Right ventricle myocardium superior (tissue), 1 donor: ENCODE measurements around the gene TESMIN. TPM values are rescaled to one million over a fixed set of nuclear protein-coding genes. Genes with fewer than 3 reads are reported as not detected.

Experiments
- ATAC-seq: fragments of 200-7000 bp; cut with Tn5 transposase; one replicate; pipeline ENCODE4 v1.9.1; 2020; ENCODE audit warnings: mild to moderate bottlenecking; ENCODE audit not compliant: poor library complexity
- DNase-seq: peaks from one replicate; pipeline ENCODE4 v3.0.0-alpha.2; 2020
- intact Hi-C: fragments of 100-400 bp; cut with DNase I; formaldehyde crosslinking; loops from one replicate; pipeline ENCODE4 v1.11.2; 2022
- total RNA-seq: library from RNA; stranded (reverse); fragmentation: NEBNext Ultra II Directional; extraction: Animal tissue kit (Norgen Biotek cat#: 25700); gene quantifications from one replicate; pipeline ENCODE4 v1.2.1, GENCODE V29; 2021
- donor health status: DM: no; HTN: yes; CAD: no; lungs with severe emphysema.

The TESMIN gene
- total RNA-seq, 1 donor from 2014 or later = 0.46 TPM

DNA sequence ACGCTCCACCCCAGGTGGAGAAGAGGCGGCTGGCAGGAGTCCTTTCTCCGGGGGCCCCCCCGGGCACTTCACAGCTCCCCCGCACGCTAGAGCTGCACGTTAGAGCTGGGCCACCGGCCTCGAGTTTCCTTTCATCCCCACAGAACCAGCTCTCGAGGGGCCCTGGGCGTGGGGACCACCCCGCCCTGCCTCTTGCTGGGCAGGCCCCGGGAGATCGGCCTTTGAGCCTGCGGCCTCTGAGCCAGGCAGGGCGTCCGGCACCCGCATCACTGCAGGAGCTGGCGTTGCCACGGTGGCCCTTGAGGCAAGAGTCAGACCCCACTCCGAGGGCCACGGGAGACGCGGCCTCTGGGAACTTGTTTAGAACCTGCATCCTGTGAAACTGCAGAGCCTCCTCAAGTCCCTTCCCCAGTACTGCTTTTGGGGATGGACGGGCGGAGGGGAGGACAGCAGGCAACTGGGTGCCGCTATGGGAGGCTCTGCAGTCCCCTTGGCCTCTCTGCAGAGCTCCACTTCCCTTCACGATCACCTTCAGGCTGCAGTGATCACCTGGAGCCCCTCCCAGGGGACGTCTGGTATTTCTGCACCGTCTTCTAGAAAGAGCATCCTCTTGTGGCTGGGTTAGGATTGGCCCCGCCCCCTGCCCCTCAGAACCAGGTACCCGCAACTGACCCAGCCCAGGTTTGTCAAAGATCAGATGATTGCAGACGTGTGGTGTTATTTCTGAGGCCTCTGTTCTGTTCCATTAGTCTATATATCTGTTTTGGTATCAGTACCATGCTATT lies 80.9 kb downstream of the TESMIN start:
- DNase-seq = no peak

DNA sequence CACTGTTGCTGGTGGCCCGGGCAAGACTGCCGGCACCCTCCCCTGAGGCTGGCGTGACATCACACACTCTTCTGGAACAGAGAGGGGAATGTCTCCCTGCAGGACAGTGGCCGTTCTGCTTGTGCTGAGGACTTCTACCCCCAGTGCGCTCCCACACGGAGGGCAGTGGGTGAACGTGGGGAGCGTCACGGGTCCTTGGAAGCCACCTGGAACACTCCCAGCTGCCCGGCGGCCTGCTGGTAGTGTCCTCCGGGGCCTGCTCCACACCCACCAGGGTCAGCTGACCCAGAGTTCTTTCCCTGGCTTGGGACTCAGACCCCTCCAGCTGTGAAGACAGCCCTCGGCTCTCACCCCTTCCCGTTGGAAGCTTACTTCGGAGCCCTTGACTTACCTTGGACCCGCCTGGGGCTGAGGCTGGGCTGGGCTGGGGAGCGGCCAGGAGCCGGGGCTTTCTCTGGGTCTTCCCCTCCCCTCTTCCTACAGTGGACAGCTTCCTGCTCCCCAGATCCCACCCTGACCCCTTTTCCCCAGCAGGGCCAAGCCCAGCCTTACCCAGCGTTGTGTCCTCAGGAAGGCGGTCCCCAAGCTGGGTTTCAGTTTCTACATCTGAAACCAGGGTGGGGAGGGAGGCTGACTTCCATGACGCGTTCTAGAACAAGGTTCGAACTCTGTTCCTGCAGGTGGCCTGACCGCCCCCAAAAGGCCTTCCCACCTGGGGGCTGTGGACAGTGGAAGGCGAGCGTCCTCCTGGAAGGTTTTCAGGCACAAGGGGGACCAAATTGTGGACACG lies 81.8 kb downstream of the TESMIN start:
- intact Hi-C loops = no loop called here
- ATAC-seq = no peak
- no peak for DNase-seq

More for the DNA sequence above, 80.9 kb downstream of the TESMIN start:
- no peak for ATAC-seq
- intact Hi-C loops = no loop called here

DNA sequence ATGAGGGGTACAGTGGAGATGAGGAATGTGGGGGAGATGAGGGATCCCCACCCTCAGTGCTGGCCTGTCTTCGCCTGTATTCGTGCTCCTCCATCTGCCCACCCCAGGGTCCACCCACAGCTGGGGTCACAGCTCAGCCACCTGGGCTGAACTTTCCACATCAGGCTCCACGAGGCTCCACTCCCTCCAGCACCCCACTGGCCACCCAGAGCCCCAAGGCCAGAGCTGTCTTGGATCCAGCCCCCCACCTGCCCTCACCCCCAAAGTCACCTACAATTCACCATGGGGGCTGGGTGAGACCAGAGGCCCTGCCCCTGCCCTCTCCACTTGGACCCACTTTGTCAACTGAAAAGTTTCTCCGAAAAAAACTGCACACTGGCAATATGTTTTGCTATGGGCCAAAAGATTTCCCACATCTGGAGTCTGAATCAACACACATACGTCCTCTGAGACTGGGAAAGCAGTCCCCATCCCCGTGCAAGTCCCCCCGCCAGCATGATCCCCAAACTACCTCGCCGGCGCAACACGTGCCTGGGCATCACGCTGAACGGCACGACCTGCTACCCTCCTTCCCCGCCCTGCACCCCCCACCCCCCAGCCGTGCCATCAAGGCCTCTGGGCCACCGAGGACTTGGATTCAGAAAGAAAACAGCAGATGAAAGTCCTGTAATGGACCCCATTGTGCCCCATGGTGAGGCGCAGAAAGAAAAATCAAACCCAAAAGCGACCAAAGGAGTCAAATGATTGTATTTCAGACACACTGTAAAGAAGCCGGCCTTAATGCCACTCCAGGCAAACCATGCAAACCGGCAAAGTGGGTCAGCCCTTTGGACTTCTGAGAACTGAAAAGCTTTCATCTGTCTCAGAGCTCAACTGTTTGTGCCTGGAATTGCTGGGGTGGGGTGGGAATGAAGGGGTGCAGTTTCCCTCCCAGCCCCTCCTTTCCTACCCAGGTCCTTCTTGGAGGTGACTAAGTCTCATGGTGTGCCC lies 83.5 kb downstream of the TESMIN start:
- intact Hi-C loops = no loop called here
- DNase-seq (no peak), ATAC-seq (no peak)

DNA sequence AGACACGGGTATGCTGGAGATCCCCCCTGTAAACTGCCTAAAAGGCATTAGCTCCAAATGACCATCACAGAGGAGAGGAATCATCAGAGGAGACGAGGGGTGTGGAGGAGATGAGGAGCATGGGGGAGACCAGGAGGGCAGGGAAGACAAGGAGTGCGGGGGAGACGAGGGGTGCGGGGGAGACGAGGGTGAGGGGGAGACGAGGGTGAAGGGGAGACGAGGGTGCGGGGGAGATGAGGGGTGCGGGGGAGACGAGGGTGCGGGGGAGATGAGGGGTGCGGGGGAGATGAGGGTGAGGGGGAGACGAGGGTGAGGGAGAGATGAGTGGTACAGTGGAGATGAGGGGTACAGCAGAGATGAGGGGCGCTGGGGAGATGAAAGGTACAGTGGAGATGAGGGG lies 84.5 kb downstream of the TESMIN start:
- ATAC-seq (no peak), DNase-seq (no peak)

DNA sequence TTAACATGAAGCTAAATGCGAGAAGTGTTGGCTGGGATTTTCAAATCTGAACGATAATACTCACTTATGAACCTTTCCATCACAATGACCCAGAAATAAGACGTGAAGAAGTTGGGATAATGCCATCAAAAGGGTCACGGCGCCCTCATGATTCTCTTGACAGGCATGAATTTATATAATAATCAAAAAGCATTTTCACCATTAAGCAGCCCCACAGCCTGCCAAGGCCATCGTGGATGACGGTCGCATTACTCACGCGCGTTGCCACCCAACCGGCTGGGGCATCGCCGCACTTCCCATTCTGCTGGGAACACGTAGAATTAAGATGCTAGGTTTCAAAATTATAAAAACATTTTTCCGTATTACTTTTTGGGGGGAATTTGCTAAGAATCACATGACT lies 85.9 kb downstream of the TESMIN start:
- intact Hi-C loops = no loop called here
- ATAC-seq (no peak), DNase-seq (no peak)

More for the DNA sequence above, 84.5 kb downstream of the TESMIN start:
- intact Hi-C loops = no loop called here

DNA sequence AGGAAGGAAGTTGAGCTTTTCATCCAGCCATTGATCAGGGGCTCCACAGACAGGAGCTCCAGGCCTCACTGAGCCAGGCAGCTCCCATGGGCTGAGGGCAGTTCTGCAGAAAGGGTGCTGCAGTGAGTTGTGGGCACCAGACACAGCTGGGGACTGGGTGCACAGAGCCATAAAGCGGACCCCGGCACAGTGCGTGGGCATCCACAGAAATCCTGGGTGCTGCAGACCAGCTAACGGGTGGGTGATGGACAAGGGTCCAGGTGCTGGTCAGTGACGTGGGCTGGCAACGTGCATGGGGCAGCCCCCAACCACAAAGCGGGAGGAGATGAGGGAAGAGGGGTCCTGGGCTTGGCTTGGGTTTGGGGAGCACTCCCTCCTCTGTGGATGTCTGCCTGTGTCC lies 86.4 kb downstream of the TESMIN start:
- intact Hi-C loops = no loop called here
- ATAC-seq = no peak
- DNase-seq = peak; percentile 28

DNA sequence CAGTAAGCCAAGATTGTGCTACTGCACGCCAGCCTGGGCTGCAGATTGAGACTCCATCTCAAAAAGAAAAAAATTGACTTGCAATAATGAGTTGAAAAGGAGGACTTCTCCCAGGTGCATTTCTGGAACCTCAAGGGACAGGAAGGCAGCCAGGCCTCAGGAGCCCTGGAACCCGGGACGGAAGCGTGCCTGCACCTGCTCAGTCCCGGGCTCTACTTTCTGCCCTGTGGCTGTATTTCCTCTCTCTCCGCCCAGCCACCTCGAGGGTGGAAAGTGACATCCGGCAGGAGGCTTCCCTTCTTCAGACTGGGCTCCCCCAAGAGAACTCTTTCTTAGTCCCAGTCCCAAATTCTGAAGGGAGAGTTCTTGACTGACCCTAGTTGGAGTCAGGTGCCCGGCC lies 87.2 kb downstream of the TESMIN start:
- DNase-seq (no peak), ATAC-seq (no peak)
- intact Hi-C loops = no loop called here

DNA sequence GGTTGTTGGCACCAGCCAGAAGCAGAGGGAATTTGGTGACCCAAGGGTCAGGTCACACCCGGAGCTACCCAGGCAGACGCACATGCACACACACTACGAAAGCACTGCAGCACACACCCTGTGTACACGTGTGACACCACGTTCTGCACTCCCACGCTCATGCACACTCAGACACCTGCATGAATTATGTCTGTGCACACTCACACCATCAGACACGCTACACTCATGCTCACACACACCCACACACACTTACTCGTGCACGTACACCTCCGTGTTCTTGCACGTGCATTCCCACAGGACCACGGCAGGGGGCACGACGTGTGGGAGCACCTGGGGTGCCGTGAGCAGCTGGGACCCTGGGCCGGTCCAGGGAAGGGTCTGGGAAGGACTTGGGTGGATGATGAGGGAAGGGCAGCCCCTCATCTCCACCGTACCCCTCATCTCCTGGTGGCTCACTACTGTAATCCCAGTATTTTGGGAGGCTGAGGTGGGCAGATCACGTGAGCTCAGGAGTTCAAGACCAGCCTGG lies 87.8 kb downstream of the TESMIN start:
- intact Hi-C loops = no loop called here
- DNase-seq = peak; percentile 20
- ATAC-seq = no peak

DNA sequence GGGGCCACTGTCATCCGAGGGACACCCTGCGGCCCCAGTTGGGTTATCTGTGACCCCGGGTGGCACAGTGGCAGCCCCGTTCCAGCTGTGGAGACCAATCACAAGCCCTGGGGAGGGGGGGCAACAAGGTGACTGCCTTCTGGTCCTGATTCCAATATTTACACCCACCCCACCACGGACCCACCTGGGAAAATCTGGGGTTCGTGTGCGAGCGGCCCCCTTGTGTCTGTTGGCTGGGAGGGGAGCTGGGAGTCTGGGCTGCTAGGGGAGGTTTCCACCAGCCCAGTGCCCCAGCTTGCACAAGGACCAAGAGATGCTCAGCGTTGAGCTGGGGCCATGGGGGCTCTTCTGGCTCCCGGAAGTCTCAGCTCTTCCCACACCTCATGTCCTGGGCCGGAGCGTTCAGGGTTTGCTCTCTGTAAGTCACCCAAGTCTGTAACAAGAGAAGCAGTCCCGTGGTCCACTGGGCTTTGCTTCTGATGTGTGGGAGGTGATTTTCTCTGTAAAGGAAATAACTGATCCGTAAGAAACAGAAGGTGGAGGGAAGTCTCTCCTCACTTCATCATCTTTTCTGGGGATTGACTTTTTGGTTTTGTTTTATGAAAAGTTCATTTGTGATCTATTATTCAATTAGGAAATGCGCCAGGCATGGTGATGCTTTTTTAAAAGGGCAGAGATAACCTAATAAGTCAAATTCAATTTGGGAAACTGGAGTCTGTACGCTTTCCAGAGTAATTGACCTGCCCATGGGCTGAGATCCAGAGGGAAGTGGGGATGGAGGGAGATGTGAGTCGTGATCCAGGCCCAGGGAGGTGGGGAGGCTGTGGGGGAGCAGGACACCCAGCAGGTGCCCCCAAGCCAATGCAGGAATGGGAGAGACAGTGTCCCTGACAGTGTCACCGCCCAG lies 89.4 kb downstream of the TESMIN start:
- intact Hi-C loops = no loop called here
- peak; percentile 24 for DNase-seq
- no peak for ATAC-seq

DNA sequence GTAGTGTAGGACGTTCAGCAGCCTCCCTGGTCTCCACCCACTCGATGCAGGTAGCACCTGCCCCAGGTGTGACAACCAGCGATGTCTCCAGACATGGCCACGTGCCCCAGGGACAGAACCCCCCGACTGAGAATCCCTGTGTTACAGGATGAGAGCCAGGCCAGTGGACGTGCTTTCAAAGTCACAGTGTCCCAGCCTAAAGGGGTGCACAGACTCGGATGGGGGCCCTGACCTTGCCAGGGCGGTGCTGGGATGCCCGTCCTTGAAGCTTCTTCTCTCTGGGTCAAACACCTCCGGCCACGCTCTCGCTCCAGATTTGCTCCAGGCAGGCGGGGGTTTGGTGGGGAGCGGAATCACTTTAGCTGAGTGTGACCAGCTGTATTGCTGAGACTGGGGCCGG lies 90.3 kb downstream of the TESMIN start:
- intact Hi-C loops = no loop called here
- peak; percentile 36 for DNase-seq
- ATAC-seq = no peak

DNA sequence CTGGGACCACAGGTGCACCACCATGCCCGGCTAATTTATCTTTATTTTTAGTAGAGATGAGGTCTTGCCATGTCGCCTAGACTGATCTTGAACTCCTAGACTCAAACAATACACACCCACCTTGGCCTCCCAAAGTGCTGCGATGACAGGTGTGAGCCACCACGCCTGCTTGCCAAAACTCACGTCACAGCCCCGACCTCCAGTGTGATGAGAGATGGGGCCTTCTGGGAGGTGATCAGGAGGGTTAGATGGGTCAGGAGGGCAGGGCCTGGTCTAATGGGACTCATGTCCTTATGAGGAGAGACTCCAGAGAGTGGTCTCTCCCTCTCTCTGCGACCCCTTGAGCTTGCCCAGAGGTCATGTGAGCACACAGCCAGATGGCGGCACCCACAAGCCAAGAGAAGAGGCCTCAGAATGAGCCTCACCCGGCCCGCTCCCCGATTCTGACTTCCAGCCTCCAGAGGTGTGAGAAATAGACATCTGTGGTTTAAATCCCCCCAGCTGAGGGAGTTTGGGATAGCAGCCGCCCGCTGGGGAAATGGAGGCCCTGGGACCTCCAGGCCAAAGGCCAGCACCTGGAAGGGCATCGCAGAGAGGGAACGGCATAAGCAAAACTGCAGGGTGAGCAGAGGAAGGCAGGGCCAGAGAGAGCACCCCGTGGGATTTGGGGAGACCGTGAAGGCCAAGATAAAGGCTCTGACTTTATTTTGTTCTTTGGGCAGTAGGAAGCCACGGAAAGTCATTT lies 91.1 kb downstream of the TESMIN start:
- ATAC-seq (no peak), DNase-seq (peak; percentile 36)
- intact Hi-C loops = no loop called here

DNA sequence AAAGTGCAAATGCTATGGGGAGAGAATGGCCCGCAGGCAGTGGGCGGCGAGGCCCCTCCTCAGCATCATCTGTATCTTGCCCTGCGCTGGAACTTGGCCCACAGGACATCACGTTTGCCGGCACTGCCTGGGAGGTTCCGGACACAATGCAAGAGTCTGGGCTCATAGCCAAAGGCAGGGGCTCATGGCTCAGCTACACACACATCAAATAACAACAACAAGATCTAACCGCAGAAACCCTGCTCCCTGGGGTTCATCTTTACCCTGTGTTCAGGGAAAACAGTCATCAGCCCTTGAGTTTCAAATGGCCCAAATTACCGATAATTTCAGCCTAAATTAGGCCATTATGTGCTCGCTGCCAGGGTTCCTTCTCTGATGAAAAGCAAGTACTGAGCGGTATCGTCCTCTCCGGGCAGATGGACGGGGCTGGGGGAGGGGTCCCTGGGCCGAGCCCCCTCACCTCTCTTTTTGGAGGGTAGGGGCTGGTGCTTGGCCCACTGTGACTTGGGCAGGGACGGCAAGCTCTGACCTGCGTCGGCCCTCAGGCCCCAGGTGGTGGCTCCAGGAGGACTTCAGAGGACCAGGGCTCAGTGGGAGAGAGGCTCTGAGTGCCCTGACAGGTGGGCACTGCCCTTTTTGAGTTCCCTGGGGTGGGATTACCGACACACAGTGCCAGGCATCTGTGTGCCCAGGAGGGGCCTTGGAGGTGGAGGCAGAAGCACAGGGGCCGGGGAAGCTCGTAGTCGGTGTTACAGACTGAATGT lies 92.0 kb downstream of the TESMIN start:
- intact Hi-C loops = no loop called here
- DNase-seq (peak; percentile 82), ATAC-seq (peak; percentile 83)

DNA sequence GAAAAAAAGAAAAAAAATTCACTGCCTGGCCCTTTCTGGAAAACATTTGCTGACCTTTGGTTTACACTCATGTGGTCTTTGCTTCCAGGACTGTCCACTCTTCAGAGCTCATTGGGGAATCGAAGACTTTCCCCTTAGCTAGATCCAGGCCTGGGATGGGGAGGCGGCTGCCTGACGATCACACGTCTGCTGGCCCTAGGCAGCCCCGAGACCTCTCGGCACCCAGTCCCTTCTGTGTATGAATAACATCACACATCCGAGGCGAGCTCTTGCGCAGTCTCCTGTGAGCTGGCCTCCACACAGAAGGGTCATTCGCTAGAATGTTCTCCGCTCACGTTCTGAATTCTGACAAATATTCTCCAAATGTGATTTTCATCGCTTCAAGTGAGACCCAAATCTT lies 92.7 kb downstream of the TESMIN start:
- peak; percentile 32 for ATAC-seq

DNA sequence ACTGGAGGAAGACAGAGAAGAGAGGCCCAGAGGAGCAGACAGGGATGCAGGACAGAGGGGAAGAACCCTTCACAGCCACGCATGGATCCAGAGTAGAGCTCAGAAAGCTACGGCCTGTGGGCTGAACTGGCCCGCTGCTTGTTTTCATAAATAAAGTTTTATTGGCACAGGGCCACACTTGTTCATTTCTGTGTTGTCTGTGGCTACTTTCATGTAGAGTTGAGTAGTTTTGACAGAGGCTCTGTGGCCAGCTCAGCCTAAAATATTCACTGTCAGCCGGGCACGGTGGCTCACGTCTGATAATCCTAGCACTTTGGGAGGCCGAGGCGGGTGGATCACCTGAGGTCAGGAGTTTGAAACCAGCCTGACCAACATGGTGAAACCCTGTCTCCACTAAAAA lies 93.2 kb downstream of the TESMIN start:
- DNase-seq = no peak
- intact Hi-C loops = no loop called here

More for the DNA sequence above, 92.7 kb downstream of the TESMIN start:
- intact Hi-C loops = no loop called here
- DNase-seq = peak; percentile 51

More for the DNA sequence above, 93.2 kb downstream of the TESMIN start:
- no peak for ATAC-seq
